ENCODE results near the gene LRRC32. TPM values are rescaled to one million over a fixed set of nuclear protein-coding genes. Genes with fewer than 3 reads are reported as not detected.

The LRRC32 gene
- total and polyA plus RNA-seq, 2 donors (not counting 1 experiment from before 2014, with no cell fraction given) = 19.2 to 103 TPM

DNA sequence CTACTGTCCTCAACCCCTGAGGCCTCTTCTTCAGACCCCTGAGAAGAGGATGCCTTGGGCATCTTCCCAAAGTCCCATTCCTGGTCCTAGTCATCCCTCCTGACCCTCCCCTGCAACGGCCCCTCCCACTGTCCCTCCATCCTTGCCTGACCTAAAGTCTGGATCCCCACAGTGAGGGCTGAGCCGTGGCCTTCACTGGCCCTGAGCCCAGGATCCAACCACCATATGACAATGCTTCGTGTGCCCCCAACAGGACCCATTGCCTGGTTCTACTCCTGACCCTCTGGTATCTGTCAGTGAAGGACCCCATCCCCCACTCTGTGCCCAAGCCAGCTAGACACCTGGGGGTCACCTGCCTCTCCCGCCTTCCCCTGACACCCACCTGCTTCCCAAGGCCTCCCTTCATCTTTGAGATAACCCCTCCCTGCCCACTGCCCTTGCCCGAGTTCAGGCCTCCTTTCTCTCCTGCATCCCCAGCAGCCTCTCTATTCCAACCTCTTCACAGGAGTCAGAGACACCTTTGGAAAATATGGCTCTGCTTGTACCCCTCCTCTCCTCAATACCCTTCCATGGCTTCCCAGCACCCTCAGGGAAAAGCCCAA, 48.0 kb downstream of the LRRC32 start:
- Histone ChIP-seq H3K36me3 (ENCODE audit: control insufficient read depth, insufficient read depth, low read length) (no peaks in the 10 kb centered on the region), H3K4me3 (replicated peaks in 1 of 4; ENCODE audit: control extremely low read depth in 1 of 4, insufficient read depth in 1 of 4, low read depth in 3 of 4, low read length in 4 of 4) (no peak overlapping the region), H3K4me1 (ENCODE audit: control insufficient read depth, extremely low read depth, insufficient read depth, low read length) (peaks cover 17% of the 10 kb centered on the region), H2AFZ (ENCODE audit: low read length) (no peak overlapping the region), H3K9ac (ENCODE audit: insufficient read depth, low read length) (no peak overlapping the region), H3K79me2 (ENCODE audit: control insufficient read depth, insufficient read depth, low read length) (no peaks in the 10 kb centered on the region), H4K20me1 (ENCODE audit: control insufficient read depth, extremely low read depth, insufficient read depth, low read length) (no peaks in the 10 kb centered on the region), H3K27ac (ENCODE audit: insufficient read depth, low read length) (no peak overlapping the region), H3K9me3 (ENCODE audit: control insufficient read depth, insufficient read depth, low read depth, low read length) (no peaks in the 10 kb centered on the region), H3K27me3 (ENCODE audit: control insufficient read depth, insufficient read depth, low read length) (no peaks in the 10 kb centered on the region), H3K4me2 (ENCODE audit: extremely low read depth, insufficient read depth, low read length) (no peak overlapping the region)
- TF ChIP-seq, protein P1, sequence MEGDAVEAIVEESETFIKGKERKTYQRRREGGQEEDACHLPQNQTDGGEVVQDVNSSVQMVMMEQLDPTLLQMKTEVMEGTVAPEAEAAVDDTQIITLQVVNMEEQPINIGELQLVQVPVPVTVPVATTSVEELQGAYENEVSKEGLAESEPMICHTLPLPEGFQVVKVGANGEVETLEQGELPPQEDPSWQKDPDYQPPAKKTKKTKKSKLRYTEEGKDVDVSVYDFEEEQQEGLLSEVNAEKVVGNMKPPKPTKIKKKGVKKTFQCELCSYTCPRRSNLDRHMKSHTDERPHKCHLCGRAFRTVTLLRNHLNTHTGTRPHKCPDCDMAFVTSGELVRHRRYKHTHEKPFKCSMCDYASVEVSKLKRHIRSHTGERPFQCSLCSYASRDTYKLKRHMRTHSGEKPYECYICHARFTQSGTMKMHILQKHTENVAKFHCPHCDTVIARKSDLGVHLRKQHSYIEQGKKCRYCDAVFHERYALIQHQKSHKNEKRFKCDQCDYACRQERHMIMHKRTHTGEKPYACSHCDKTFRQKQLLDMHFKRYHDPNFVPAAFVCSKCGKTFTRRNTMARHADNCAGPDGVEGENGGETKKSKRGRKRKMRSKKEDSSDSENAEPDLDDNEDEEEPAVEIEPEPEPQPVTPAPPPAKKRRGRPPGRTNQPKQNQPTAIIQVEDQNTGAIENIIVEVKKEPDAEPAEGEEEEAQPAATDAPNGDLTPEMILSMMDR (conservative IDR thresholded peaks at IDR 0.05 in 1 of 2, IDR thresholded peaks at IDR 0.05 in 1 of 2; ENCODE audit: low read depth in 1 of 2, low read length in 2 of 2) = no peak
- TF ChIP-seq EZH2 (IDR thresholded peaks at IDR 0.05; ENCODE audit: low read length, missing control alignments) = no peak
- DNase-seq (ENCODE audit: low read depth in 2 of 2) = no peak

DNA sequence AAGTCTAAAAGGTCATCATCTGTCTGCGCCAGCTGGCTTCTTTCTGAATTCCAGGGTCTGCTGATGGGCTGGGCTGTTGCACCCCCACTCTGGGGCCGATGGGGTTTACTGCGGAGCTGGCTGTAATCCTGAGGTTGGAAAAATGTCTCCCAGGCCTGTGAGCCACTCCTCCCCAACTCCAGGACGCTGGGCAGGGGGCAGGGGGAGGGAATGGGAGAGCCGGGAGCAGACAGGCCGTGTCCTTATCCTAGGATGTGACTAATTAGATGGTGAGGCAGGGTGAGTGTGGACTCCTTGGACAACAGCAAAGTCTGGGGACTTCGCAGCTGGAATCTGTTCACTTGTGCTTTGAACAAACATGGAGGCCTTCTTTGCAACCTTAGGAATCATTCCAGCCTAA, 48.7 kb downstream of the LRRC32 start:
- peak overlapping the region; percentile 28 for H3K27ac ChIP-seq (ENCODE audit: insufficient read depth, low read length)
- no peak overlapping the region for H3K4me2 ChIP-seq (ENCODE audit: extremely low read depth, insufficient read depth, low read length)

DNA sequence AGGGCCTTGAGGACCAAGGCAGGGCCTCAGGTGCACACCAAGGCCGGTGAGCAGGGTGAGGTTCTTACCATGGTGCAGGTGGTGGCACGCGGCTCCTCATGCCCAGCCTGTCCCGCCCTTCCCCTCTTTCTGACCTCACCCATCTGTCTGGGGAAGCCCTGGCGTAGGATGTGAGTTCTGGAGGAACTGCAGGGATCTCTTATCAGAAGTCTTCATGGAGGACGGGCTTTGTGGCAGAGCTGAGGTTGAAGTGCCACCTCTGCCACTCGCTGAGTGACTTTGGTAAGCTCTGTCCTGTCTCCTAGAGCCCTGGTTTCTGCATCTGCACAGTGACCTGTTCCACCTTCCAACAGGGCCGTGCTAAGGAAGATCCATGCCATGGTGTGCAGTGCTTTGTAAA, 49.1 kb downstream of the LRRC32 start:
- Histone ChIP-seq H3K27me3 (ENCODE audit: control insufficient read depth, insufficient read depth, low read length) (no peaks in the 10 kb centered on the region), H3K36me3 (ENCODE audit: control insufficient read depth, insufficient read depth, low read length) (no peaks in the 10 kb centered on the region), H3K9ac (ENCODE audit: insufficient read depth, low read length) (no peak overlapping the region), H4K20me1 (ENCODE audit: control insufficient read depth, extremely low read depth, insufficient read depth, low read length) (no peaks in the 10 kb centered on the region), H3K4me2 (ENCODE audit: extremely low read depth, insufficient read depth, low read length) (no peak overlapping the region), H2AFZ (ENCODE audit: low read length) (no peak overlapping the region), H3K27ac (ENCODE audit: insufficient read depth, low read length) (no peak overlapping the region), H3K4me1 (ENCODE audit: control insufficient read depth, extremely low read depth, insufficient read depth, low read length) (peaks cover 17% of the 10 kb centered on the region), H3K9me3 (ENCODE audit: control insufficient read depth, insufficient read depth, low read depth, low read length) (no peaks in the 10 kb centered on the region), H3K4me3 (replicated peaks in 1 of 4; ENCODE audit: control extremely low read depth in 1 of 4, insufficient read depth in 1 of 4, low read depth in 3 of 4, low read length in 4 of 4) (no peak overlapping the region), H3K79me2 (ENCODE audit: control insufficient read depth, insufficient read depth, low read length) (no peaks in the 10 kb centered on the region)
- no peak for DNase-seq (ENCODE audit: low read depth in 2 of 2)
- no peak for TF ChIP-seq EZH2 (IDR thresholded peaks at IDR 0.05; ENCODE audit: low read length, missing control alignments)
- TF ChIP-seq, protein P1 (conservative IDR thresholded peaks at IDR 0.05 in 1 of 2, IDR thresholded peaks at IDR 0.05 in 1 of 2; ENCODE audit: low read depth in 1 of 2, low read length in 2 of 2) = no peak

More for the DNA sequence above, 48.7 kb downstream of the LRRC32 start:
- Histone ChIP-seq H4K20me1 (ENCODE audit: control insufficient read depth, extremely low read depth, insufficient read depth, low read length) (no peaks in the 10 kb centered on the region), H3K79me2 (ENCODE audit: control insufficient read depth, insufficient read depth, low read length) (no peaks in the 10 kb centered on the region), H3K4me3 (replicated peaks in 1 of 4; ENCODE audit: control extremely low read depth in 1 of 4, insufficient read depth in 1 of 4, low read depth in 3 of 4, low read length in 4 of 4) (no peak overlapping the region), H3K9ac (ENCODE audit: insufficient read depth, low read length) (no peak overlapping the region), H3K9me3 (ENCODE audit: control insufficient read depth, insufficient read depth, low read depth, low read length) (no peaks in the 10 kb centered on the region), H2AFZ (ENCODE audit: low read length) (no peak overlapping the region), H3K4me1 (ENCODE audit: control insufficient read depth, extremely low read depth, insufficient read depth, low read length) (peaks cover 17% of the 10 kb centered on the region), H3K36me3 (ENCODE audit: control insufficient read depth, insufficient read depth, low read length) (no peaks in the 10 kb centered on the region), H3K27me3 (ENCODE audit: control insufficient read depth, insufficient read depth, low read length) (no peaks in the 10 kb centered on the region)
- DNase-seq (ENCODE audit: low read depth in 2 of 2) = peak; percentile 22 to 64
- TF ChIP-seq, protein P1 (conservative IDR thresholded peaks at IDR 0.05 in 1 of 2, IDR thresholded peaks at IDR 0.05 in 1 of 2; ENCODE audit: low read depth in 1 of 2, low read length in 2 of 2) = no peak
- TF ChIP-seq EZH2 (IDR thresholded peaks at IDR 0.05; ENCODE audit: low read length, missing control alignments) = no peak
